Measurements from ENCODE around the gene SMYD3. TPM values are rescaled to one million over a fixed set of nuclear protein-coding genes. Genes with fewer than 3 reads are reported as not detected.

The SMYD3 gene
- total RNA-seq, 2 donors from 2014 or later, result 13.5 to 20.8 TPM

DNA sequence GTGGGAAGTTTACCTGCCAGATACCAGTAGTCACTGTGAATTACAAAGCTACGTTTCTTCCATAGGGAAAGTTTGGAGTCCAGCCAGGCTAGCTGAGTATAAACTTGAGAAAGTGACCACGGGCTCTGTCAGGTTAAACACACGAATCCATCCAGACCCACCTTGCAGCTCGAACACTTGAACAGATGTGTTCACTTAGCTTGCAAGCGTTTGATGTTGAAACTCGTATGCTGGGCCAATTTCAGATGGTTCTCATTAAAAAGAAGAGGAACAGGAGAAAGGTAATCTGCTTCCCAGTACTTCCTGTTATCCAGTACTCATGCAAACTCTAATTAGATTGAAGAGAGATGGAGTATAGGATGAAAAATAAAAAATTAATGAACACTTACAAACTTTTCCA is 636.4 kb downstream of the SMYD3 start:
- no peak for DNase-seq
- no peaks in the 10 kb centered on the region for H3K4me1 ChIP-seq
- no peak overlapping the region for H3K4me3 ChIP-seq
- WGBS, 2 donors, result 88 to 91% methylated on average over 6 of the region's 6 CpGs
- TF ChIP-seq, protein P1, sequence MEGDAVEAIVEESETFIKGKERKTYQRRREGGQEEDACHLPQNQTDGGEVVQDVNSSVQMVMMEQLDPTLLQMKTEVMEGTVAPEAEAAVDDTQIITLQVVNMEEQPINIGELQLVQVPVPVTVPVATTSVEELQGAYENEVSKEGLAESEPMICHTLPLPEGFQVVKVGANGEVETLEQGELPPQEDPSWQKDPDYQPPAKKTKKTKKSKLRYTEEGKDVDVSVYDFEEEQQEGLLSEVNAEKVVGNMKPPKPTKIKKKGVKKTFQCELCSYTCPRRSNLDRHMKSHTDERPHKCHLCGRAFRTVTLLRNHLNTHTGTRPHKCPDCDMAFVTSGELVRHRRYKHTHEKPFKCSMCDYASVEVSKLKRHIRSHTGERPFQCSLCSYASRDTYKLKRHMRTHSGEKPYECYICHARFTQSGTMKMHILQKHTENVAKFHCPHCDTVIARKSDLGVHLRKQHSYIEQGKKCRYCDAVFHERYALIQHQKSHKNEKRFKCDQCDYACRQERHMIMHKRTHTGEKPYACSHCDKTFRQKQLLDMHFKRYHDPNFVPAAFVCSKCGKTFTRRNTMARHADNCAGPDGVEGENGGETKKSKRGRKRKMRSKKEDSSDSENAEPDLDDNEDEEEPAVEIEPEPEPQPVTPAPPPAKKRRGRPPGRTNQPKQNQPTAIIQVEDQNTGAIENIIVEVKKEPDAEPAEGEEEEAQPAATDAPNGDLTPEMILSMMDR (IDR thresholded peaks at IDR 0.05), result no peak
- no peak for TF ChIP-seq POLR2A (IDR thresholded peaks at IDR 0.05)
- H3K9me3 ChIP-seq, result no peaks in the 10 kb centered on the region
- no peak overlapping the region for H3K27ac ChIP-seq
- intact Hi-C loops (cut with DNase I), result no loop called here
- no peaks in the 10 kb centered on the region for H3K36me3 ChIP-seq (replicated peaks in 1 of 2; ENCODE audit: insufficient read depth in 1 of 2, low read depth in 2 of 2)
- ATAC-seq, result no peak
- no peaks in the 10 kb centered on the region for H3K27me3 ChIP-seq

DNA sequence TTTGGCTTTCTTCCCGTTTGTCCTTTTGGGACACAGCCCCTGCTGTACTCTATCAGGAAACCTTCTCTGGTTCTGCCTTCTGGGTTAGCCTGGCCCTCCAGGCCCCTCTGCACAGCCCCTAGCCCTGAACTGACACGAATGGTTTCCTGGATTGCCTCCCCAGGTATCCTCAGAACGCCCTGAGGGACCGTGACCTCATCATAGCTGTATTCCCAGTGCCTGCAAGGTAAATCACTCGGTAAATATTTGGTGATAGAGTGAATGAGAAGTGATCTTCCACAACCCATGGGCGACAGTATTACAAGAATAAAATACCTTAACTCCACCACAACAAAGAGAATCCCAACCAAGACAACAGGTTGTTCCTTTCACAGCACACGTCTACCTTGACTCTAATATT is 637.2 kb downstream of the SMYD3 start:
- Histone ChIP-seq H3K9me3 (no peaks in the 10 kb centered on the region), H3K4me3 (no peak overlapping the region), H3K4me1 (no peaks in the 10 kb centered on the region), H3K27me3 (no peaks in the 10 kb centered on the region), H3K36me3 (replicated peaks in 1 of 2; ENCODE audit: insufficient read depth in 1 of 2, low read depth in 2 of 2) (no peaks in the 10 kb centered on the region), H3K27ac (no peak overlapping the region)
- ATAC-seq, result no peak
- intact Hi-C loops (cut with DNase I), result no loop called here
- 82 to 89% methylated on average over 7 of the region's 7 CpGs for WGBS, 2 donors
- TF ChIP-seq, protein P1 (IDR thresholded peaks at IDR 0.05), result no peak
- no peak for TF ChIP-seq POLR2A (IDR thresholded peaks at IDR 0.05)
- DNase-seq, result no peak

DNA sequence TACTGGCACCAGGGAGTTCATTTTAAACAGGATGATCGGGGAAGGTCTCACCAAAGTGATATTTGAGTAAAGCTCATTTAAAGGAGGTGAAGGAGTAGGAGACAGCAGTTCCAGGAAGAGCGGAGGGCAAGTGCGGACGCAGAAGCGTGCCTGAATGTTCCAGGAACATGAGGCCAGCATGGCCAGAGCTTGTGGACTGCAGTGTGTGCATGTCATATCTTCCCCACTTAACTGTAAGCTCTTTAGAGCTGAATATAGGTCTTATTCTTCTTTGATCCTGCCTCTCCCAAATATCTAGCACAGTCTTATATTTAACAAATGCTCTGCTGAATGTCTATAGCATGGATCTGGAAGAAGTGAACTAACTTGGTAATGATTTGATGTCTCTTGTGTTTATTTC is 639.3 kb downstream of the SMYD3 start:
- Histone ChIP-seq H3K9me3 (no peaks in the 10 kb centered on the region), H3K36me3 (replicated peaks in 1 of 2; ENCODE audit: insufficient read depth in 1 of 2, low read depth in 2 of 2) (no peaks in the 10 kb centered on the region), H3K4me3 (no peak overlapping the region), H3K27ac (no peak overlapping the region), H3K4me1 (no peaks in the 10 kb centered on the region), H3K27me3 (no peaks in the 10 kb centered on the region)
- intact Hi-C loops (cut with DNase I), result no loop called here
- DNase-seq, result no peak
- no peak for TF ChIP-seq POLR2A (IDR thresholded peaks at IDR 0.05)
- TF ChIP-seq, protein P1 (IDR thresholded peaks at IDR 0.05), result no peak
- ATAC-seq, result no peak
- WGBS, 2 donors, result 58 to 70% methylated on average over 5 of the region's 5 CpGs

DNA sequence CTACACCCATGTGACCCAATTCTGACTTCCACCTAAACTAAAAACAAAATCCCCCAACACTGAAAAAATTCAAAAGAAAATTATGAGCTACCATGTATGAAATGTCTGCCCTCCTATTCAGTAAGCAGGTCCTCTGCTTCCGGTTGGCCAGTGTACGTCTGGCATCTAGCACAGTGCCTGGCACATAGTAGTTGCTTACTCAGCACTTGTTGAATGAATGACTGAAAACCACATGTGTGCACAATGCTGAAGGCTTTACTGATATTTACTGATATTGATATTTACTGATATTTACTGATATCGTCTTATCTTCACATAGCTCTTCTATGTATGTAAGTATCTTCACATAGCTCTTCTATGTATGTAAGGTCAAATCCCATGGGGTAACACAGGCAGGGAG is 642.2 kb downstream of the SMYD3 start:
- Histone ChIP-seq H3K9me3 (no peaks in the 10 kb centered on the region), H3K4me3 (no peak overlapping the region), H3K4me1 (peaks cover 8% of the 10 kb centered on the region), H3K27me3 (no peaks in the 10 kb centered on the region), H3K36me3 (replicated peaks in 1 of 2; ENCODE audit: insufficient read depth in 1 of 2, low read depth in 2 of 2) (no peaks in the 10 kb centered on the region), H3K27ac (no peak overlapping the region)
- TF ChIP-seq, protein P1 (IDR thresholded peaks at IDR 0.05), result no peak
- intact Hi-C loops (cut with DNase I), result no loop called here
- ATAC-seq (no peak), DNase-seq (no peak)
- WGBS, 2 donors, result 83 to 88% methylated on average over 3 of the region's 3 CpGs

DNA sequence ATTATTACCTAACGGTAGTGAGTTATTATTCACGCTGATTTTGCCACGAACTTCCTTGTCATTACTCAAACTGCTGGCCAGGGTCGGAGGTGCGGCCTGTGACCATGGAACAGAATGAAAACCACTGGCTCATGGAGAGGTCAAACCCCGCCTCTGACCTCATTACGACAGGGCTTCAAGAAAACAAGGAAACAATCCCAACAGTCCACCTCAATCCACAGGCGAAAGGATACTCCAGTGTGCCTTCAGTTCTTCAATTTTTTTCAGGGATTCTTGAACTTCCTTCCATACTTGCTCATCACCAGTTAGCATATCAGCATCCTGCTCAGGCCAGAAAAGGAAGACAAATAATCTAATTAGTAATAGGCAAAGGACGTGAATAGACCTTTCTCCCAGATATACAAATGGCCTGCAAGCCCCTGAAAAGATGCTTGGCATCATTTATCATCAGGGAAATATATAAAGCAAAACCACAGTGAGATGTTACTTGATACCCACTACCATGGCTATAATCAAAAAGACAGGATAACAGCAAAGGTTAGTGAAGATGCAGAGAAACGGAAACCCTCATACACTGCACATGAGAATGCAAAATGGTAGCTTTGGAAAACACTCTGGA is 643.4 kb downstream of the SMYD3 start:
- DNase-seq (no peak), ATAC-seq (no peak)
- Histone ChIP-seq H3K36me3 (replicated peaks in 1 of 2; ENCODE audit: insufficient read depth in 1 of 2, low read depth in 2 of 2) (no peaks in the 10 kb centered on the region), H3K27ac (no peak overlapping the region), H3K4me3 (no peak overlapping the region), H3K27me3 (no peaks in the 10 kb centered on the region), H3K9me3 (no peaks in the 10 kb centered on the region), H3K4me1 (peaks cover 8% of the 10 kb centered on the region)
- intact Hi-C loops (cut with DNase I), result no loop called here
- TF ChIP-seq POLR2A (IDR thresholded peaks at IDR 0.05), result no peak
- TF ChIP-seq, protein P1 (IDR thresholded peaks at IDR 0.05), result no peak
- 57 to 75% methylated on average over 10 of the region's 10 CpGs for WGBS, 2 donors
